ENCODE data around the gene CAMTA1.

DNA sequence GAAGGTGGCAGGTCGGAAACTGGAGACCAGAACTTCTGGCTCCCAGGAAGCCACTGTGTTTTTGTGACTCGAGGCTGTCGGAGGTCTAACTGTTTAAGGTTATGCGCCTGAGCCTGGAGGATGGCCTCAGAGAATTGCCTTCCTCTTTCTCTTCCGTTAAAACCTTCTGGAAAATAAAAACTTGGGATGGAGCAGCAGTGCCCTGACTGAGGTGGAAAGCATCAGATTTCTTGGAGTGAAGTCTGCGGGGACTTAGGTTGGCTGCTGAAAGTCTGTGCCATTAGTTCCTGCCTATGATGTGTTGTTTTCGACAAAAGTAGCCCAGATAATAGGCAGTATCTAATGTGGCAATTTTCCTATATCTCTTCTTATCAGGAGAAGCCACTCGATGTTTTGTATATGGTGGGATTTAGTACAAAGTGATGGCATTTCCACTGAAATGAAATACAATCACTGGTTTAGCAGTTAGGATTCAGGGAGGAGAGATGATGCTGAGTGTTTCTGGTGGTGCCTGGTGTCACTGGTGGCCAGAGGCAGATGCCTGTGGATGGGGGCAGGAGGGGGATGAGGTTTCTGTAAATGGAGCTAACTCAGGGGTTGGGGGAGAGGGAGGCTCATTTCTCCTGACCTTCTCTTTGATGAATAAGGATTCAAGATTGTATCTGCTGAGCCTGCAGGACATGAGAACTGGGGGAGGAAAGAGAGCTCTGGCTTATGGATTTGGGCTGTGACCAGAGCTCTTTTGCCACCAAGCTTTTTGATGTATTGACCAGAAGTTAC, 150.8 kb downstream of the CAMTA1 start:
- TF ChIP-seq, protein P1, sequence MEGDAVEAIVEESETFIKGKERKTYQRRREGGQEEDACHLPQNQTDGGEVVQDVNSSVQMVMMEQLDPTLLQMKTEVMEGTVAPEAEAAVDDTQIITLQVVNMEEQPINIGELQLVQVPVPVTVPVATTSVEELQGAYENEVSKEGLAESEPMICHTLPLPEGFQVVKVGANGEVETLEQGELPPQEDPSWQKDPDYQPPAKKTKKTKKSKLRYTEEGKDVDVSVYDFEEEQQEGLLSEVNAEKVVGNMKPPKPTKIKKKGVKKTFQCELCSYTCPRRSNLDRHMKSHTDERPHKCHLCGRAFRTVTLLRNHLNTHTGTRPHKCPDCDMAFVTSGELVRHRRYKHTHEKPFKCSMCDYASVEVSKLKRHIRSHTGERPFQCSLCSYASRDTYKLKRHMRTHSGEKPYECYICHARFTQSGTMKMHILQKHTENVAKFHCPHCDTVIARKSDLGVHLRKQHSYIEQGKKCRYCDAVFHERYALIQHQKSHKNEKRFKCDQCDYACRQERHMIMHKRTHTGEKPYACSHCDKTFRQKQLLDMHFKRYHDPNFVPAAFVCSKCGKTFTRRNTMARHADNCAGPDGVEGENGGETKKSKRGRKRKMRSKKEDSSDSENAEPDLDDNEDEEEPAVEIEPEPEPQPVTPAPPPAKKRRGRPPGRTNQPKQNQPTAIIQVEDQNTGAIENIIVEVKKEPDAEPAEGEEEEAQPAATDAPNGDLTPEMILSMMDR (IDR thresholded peaks at IDR 0.05) = no peak
- no peak for TF ChIP-seq POLR2A (IDR thresholded peaks at IDR 0.05)
